GM19025 (cell line): ENCODE measurements around the gene PITRM1.
A peak's percentile ranks its signal among the peaks of the same experiment; 100 is the strongest.
"Not testable (repeated sequence)": the region's sequence is repeated elsewhere in the genome, so short reads cannot be mapped to it uniquely, and the experiment has no call there.

Source experiments
- ATAC-seq: cut with Tn5 transposase; IDR thresholded peaks from one replicate; pipeline ENCODE4 v1.9.1; 2021; ENCODE audit warnings: mild to moderate bottlenecking, low read depth, moderate library complexity; ENCODE audit not compliant: unreplicated experiment

Gene PITRM1

GRCh38 chr10:3106928-3107425 is 65.6 kb downstream of the PITRM1 start:
- ATAC-seq, result no peak

GRCh38 chr10:3106328-3106727 is 66.3 kb downstream of the PITRM1 start:
- not testable (repeated sequence) for ATAC-seq

GRCh38 chr10:3105905-3106304 is 66.7 kb downstream of the PITRM1 start:
- no peak for ATAC-seq

- ATAC-seq, result no peak
Observed at GRCh38 chr10:3105166-3105565, 67.4 kb downstream of the PITRM1 start.

- ATAC-seq, result no peak
Observed at GRCh38 chr10:3104251-3104918, 68.2 kb downstream of the PITRM1 start.

- ATAC-seq, result no peak
Observed at GRCh38 chr10:3103646-3104045, 68.9 kb downstream of the PITRM1 start.

- ATAC-seq, result no peak
Observed at GRCh38 chr10:3102720-3103427, 69.7 kb downstream of the PITRM1 start.

GRCh38 chr10:3100856-3101640 is 71.5 kb downstream of the PITRM1 start:
- ATAC-seq, result no peak

GRCh38 chr10:3100093-3100792 is 72.3 kb downstream of the PITRM1 start:
- ATAC-seq, result no peak

GRCh38 chr10:3099291-3100092 is 73.1 kb downstream of the PITRM1 start:
- ATAC-seq, result no peak

- no peak for ATAC-seq
Observed at GRCh38 chr10:3098689-3099088, 73.9 kb downstream of the PITRM1 start.

GRCh38 chr10:3097160-3097559 is 75.4 kb downstream of the PITRM1 start:
- no peak for ATAC-seq

GRCh38 chr10:3096149-3096548 is 76.4 kb downstream of the PITRM1 start:
- ATAC-seq, result no peak

- ATAC-seq, result peak; percentile 66
Observed at GRCh38 chr10:3095373-3096139, 77.0 kb downstream of the PITRM1 start.

GRCh38 chr10:3094609-3095036 is 78.0 kb downstream of the PITRM1 start:
- ATAC-seq, result no peak

GRCh38 chr10:3093996-3094395 is 78.6 kb downstream of the PITRM1 start:
- no peak for ATAC-seq

GRCh38 chr10:3091921-3092320 is 80.7 kb downstream of the PITRM1 start:
- no peak for ATAC-seq

- ATAC-seq, result no peak
Observed at GRCh38 chr10:3090914-3091787, 81.4 kb downstream of the PITRM1 start.
